Astrocyte of the cerebellum (primary cell): ENCODE data around the gene ARHGEF10L.
"Not testable (repeated sequence)": the region's sequence is repeated elsewhere in the genome, so short reads cannot be mapped to it uniquely, and the experiment has no call there.

Experiments
- DNase-seq: peaks from one replicate; pipeline ENCODE4 v3.0.0-alpha.2; 2011; ENCODE audit warnings: low read depth
- H3K4me3 ChIP-seq: 2 replicates; pipeline ENCODE4 v1.5.1; 2011; ENCODE audit warnings: mild to moderate bottlenecking, low read depth, low read length, moderate library complexity
- in situ Hi-C: cut with HindIII; loops from 2 replicates; pipeline ENCODE4 v1.10.0; 2017; ENCODE audit warnings: low sequenced_read_pairs
- TF ChIP-seq, protein P1 (sequence below): IDR thresholded peaks from 2 replicates; pipeline ENCODE4 v1.5.1; 2012; ENCODE audit warnings: low read length, low read depth, moderate library complexity, mild to moderate bottlenecking; ENCODE audit errors: missing control alignments

Gene ARHGEF10L

DNA sequence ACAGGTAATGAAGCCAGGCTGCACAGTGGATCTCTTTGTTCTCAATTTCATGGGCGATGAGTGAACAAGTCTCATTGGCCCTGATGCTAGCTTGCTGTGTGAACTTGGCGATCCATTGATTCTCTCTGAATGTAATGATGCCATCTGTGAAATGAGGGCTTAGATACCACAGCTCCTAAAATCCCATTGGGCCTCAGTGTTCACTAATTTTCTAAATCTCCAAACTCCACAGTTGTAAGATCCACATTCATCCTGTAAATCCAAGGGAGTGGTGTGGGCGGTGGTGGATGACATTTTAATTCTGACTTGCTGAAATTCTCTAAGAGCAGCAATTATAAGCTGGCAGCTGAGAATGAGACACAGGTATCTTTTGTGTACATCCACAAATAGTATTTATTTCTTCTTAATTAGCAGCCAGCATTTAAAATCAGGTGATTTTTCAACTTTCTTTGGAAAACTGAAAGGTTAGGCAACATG lies 206.0 kb downstream of the ARHGEF10L start:
- TF ChIP-seq, protein P1, sequence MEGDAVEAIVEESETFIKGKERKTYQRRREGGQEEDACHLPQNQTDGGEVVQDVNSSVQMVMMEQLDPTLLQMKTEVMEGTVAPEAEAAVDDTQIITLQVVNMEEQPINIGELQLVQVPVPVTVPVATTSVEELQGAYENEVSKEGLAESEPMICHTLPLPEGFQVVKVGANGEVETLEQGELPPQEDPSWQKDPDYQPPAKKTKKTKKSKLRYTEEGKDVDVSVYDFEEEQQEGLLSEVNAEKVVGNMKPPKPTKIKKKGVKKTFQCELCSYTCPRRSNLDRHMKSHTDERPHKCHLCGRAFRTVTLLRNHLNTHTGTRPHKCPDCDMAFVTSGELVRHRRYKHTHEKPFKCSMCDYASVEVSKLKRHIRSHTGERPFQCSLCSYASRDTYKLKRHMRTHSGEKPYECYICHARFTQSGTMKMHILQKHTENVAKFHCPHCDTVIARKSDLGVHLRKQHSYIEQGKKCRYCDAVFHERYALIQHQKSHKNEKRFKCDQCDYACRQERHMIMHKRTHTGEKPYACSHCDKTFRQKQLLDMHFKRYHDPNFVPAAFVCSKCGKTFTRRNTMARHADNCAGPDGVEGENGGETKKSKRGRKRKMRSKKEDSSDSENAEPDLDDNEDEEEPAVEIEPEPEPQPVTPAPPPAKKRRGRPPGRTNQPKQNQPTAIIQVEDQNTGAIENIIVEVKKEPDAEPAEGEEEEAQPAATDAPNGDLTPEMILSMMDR = no peak
- in situ Hi-C loops = no loop called here
- DNase-seq = no peak
- H3K4me3 ChIP-seq = no peak overlapping the region

DNA sequence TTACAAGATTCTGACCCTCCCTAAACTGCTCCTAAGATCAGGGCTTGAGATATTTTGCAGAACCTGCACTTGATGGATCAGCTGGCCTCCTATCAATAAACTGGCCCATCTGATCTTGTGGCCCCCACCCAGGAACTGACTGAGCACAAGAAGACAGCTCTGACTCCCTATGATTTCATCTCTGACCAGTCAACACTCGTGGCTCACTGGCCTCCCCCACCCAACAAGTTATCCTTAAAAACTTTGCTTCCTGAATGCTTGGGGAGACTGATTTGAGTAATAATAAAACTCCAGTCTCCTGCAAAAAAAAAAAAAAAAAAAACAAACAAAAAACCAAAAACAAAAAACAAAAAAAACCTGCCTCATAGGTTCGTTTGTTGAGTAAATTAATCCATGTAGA lies 206.8 kb downstream of the ARHGEF10L start:
- H3K4me3 ChIP-seq, DNase-seq, in situ Hi-C loops: not testable (repeated sequence)

DNA sequence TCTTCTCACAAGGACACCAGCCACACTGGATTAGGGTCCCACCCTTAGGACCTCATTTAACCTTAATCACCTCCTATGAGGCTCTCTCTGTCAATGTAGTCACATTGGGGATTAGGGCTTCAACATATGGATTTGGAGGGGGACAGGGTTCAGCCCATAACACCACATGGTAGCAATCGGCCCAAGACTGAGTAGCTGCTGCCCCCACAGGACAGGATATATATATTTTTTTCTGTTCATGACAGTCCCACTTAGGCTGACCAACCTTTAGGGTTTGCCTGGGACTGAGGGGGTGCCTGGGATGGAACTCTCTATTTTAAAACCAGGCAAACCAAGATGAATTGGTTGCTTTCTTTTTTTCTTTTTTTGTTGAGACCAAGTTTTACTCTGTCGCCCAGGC lies 207.4 kb downstream of the ARHGEF10L start:
- in situ Hi-C loops = no loop called here
- no peak for DNase-seq
- TF ChIP-seq, protein P1 = no peak
- H3K4me3 ChIP-seq = no peak overlapping the region
